Stimulated activated CD8-positive, alpha-beta memory T cell treated with anti-CD3 and anti-CD28 coated beads, Interleukin-12 subunit alpha, Interleukin-12 subunit beta, amount 100 ng/mL, for 1 hour (primary cell): ENCODE data around the gene FHIT.
"Not testable (repeated sequence)": the region's sequence is repeated elsewhere in the genome, so short reads cannot be mapped to it uniquely, and the experiment has no call there.

Experiments
- DNase-seq: peaks from one replicate; pipeline ENCODE4 v3.0.0-alpha.2; 2020; ENCODE audit warnings: low read depth

Gene FHIT

DNA sequence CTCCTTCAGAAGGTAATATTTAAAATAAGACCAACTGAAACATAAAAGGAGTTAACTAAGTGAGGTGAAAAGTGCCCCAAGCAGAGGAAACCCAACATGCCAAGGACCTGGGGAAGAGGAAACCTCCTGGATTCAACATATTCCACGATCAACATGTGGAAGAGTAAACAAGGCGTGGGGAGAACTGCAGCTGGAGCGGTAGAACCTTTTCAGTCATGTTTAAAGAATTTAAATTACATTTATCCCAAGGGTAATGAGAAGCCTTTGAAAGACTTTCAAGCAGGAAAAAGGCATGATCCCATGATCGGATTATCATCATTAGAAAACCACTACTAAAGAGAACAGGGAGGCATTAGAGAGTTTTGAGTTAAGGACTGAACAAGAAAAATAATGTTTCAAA, 330.7 kb downstream of the FHIT start:
- DNase-seq = no peak

DNA sequence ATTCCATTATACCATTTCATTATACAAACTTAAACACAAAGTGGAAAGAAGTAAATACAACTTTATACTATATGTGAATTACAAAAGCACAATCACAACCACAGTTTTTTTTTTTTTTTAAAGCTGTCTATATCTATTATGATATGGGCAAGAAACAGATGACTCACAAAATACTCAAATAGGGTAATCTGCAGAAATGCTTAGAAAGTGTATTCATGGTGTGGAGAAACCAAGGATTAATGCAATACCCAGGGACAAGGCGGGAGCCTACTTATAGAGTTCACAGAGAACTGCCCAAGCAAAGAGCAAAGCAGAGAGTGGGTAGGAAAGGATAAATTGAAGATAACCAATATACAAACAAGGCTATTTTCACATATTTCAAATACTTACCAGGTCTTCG, 332.0 kb downstream of the FHIT start:
- DNase-seq = no peak

DNA sequence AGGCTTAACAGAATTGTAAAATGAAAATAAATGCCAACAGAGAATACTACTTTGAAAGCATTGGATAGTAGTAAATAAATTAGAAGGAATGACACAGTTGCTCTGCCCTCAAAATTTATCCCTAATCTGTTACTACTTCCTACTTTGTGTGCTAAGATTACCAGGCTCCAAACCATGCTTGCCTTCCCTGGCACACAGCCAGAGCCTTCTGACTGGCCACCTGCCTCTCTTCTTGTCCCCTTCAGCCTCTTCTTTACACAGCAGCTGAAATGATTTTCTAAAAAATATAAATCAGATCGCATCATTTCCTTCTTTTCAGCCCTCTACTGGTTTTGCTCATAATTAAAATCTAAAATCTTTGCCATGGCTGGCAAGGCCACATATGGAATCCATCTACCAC, 334.1 kb downstream of the FHIT start:
- DNase-seq = no peak

DNA sequence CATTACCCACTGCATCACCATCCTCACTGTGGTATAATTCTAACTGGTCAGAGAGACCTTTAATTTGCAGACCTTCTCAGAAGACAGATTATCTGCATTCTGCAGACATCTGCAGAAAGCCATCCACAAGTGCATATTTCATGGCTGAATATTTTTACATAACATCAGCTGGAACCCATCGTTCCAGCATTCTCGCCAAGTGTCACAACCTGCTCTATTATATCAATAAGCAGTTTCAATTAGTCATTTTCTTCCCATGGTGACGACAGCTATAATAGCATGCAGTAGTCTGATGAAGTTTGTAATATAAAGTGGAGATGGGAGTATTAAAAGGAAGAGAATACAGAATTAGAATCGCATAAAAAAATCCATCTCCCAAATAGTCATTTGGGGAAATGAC, 334.7 kb downstream of the FHIT start:
- no peak for DNase-seq

DNA sequence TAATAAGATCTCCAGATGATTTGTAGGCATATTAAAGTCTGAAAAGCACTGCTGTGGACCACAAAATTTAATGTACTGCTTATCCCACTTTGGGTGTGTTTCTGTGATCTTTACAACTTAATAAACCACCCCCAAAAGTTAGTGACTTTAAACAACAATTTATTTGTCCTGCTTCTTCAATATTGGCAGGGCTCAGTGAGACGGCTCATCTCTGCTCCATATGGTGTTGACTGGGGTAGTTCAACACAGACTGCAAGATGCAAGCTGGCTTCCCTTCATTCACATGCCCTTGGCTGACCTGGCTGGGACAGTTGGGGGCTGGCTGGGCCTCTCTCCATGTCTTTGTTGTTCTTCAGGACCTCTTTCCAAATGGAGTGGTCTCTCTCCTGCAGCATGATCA, 337.8 kb downstream of the FHIT start:
- DNase-seq = no peak

- DNase-seq = no peak
These were observed 338.4 kb downstream of the FHIT start for GRCh38 chr3:60912876-60913275.

DNA sequence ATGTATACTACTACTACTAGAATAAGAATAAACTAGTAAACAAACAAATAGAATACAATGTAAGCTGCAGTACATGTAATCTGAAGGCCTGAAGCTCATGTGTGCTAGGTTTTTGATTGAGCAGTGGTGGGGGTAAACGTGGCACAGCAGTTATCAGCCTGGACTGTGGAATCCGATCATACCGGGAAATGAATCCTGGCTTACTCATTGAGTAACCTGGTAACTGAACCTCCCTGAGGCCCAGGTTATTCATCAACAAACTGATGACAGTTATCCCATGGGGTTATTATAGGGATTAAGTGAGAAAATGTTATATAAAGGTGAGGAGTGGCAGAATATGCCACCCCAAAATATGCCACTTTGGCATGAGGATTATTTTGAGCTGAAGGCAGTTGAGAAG, 339.1 kb downstream of the FHIT start:
- no peak for DNase-seq

GRCh38 chr3:60909526-60909925, 341.7 kb downstream of the FHIT start:
- no peak for DNase-seq

DNA sequence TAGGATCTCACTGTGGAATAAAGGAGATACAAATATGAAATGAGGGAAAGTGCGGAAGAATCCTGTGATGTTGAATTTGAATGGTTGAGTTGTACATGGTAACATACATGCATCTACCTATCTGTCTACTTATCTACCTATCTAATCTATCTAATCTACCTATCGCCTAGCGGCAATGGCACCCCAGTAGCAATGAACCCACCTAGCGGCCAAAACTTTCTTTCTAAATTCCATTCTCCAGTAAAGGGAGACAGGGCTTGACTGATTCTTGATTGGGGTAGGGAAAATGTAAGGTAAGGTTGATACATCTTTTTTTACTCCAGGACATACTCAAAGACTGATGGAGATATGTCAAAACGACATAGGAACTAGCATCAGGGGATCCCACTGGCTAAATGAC, 345.0 kb downstream of the FHIT start:
- no peak for DNase-seq

DNA sequence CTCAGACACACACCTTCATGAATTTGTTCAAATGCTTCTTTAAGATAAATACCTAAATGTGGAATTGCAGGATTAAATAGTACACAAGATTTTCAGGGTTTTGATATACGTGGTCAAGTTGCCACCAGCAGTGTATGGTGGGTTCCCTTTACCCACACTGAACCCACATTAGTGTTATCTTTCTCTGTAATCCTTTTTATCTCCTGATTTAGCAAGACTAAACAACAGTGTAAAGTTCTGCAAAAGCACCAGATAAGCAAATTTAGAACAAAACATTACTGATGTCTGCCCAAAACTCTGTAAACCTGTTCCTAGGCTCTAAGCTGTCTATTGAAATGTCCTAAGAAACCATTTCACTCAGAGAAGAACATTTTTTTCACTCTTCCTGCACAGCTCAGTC, 352.9 kb downstream of the FHIT start:
- DNase-seq = no peak

DNA sequence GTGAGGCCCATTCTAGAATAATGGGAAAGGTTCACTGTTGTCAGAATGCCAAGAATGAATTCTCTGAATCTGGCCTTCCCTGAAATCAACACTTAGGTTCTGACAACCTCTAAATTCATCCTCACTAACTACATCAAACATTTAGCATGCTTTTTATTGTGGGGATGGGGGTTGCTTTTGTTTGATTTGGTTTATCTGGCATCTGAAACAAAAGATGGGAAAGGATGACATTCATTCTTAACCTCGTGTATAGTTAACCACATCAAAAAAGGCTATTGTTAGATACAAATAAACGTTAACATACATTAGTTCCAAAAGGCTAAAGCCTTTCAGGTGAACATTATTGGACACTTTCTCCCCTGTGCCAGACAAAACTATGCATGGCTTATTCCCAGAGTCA, 357.3 kb downstream of the FHIT start:
- DNase-seq = no peak

DNA sequence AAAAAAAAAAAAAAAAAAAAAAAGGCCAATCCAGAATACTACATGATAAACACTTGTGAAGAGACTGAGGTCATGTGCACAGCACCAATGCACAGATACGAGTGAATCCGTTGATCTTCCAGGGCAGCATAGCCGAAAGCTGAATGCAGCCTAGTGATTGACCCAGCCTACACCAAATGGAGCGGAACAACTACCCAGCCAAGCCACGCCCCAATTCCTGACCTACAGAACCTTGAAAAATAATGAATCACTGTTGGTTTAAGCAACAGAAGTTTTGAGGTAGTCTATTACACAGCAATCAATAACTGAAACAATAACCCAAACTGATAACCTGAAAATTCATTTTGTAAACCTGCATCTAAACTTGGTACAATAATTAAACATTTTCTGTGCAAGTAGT, 361.0 kb downstream of the FHIT start:
- no peak for DNase-seq

- not testable (repeated sequence) for DNase-seq
These were observed 362.3 kb downstream of the FHIT start for GRCh38 chr3:60888952-60889351.

GRCh38 chr3:60887574-60887973, 363.7 kb downstream of the FHIT start:
- no peak for DNase-seq

- no peak for DNase-seq
These were observed 364.7 kb downstream of the FHIT start for GRCh38 chr3:60886518-60886917.

DNA sequence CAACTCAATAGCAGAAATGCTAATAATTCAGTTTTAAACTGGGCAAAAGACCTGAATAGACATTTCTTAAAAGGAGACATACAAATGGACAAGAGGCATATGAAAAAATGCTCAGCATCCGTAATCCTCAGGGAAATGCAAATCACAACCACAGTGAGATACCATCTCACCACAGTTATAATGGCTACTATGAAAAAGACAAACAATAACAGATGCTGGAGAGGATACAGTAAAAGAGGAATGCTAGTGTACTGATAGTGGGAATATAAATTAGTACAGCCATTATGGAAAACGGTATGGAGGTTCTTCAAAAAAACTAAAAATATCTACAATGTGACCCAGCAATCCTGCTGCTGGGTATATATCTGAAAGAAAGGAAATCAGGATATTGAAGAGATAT, 367.2 kb downstream of the FHIT start:
- DNase-seq = no peak

DNA sequence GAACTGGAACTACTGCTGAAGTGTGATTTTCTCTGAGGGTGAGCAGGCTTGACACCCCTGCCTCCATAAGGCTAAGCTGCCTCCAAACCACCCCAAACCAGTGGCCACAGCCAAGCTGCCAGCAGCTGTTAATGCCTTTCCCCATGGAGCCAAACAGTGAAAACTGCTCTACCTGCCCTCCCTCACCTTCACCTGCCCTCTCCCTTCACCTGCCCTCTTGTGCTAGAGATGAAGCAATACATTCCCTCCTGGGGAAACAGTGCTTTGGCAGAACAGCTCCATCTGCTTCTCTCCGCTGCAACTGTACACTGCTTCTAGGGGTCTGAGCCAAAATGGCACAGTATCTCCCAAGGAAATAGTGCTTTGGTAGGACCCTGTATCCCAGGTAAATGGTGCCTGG, 374.1 kb downstream of the FHIT start:
- no peak for DNase-seq

- no peak for DNase-seq
These were observed 380.9 kb downstream of the FHIT start for GRCh38 chr3:60870396-60870795.

DNA sequence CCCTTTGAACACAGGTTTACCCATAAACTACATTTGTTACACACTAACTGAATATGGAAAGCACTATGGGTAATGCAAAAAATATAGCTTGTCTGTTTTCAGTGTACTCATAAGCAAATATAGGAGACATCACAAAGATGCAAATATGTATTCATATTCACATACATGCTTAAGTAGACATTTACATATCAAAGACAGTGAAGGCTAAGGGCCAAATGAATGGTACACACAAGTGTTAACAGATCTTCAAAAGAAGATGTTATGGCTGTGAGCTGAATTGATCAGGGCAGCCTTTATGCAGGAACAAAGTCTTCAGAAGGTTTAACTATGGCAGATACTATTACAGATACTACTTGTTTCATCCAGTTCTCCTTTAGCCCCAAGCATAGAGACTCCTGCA, 384.1 kb downstream of the FHIT start:
- DNase-seq = no peak

DNA sequence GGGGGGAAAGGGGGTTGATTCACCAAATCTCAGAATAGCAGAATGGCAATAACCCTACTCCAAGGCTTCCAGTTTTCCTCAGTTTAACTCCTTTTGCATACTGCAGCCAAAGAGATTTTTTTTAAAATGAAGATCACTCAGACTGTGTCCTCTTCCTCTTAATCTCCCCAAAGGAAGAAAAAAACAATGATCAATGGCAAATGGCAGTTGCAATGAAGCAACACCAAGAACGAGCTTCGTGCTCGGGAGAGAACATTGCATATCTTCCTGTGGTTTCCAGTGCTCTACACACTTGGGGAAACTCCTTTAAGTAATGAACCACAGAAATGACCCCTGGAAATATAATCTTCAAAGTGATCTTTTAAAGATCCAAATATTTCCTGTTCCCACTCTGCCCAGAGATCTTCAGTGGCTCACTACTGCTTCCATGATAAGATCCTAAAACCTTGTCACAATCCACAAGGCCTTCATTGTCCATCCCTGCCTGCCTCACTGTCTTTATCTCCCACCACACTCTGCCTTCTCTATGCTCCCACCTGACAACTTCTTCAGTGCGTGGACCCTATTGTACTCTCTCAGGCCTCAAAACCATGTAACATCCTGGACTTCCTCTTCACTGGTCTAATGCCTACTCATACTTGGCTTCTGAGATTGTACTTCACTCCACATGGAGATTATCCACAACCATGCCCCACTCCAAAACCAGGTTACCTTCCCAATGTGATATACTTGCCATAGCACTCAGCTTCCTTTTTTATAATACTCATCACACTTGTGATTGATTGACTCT, 394.8 kb downstream of the FHIT start:
- DNase-seq = no peak

- no peak for DNase-seq
These were observed 396.0 kb downstream of the FHIT start for GRCh38 chr3:60855250-60855649.

DNA sequence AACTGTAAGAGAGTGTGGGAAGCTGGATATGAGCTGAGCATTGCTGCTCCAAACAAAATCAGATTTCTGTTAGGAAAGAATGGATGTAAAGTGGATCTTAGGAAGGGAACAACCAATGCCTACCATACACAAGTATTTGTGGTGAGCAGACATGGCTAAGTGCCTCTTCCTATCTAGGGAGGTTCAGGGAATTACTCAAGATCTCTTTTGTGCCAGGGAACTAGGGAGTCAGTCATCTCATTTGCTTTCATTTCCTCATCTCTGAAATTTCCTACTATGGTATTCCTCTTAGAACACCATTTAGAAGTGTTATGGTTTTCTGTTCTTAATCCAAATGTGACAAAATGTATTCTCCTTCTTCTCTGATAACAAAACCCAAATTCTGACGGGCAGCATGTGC, 396.5 kb downstream of the FHIT start:
- DNase-seq = no peak

- no peak for DNase-seq
These were observed 403.5 kb downstream of the FHIT start for GRCh38 chr3:60847791-60848190.

- DNase-seq = no peak
These were observed 407.0 kb downstream of the FHIT start for GRCh38 chr3:60844256-60844655.

- no peak for DNase-seq
These were observed 409.9 kb downstream of the FHIT start for GRCh38 chr3:60841355-60841754.
